HG03378 (cell line): Measurements from ENCODE around the gene LRRC18.

Source experiments
- ATAC-seq: cut with Tn5 transposase; IDR thresholded peaks from one replicate; pipeline ENCODE4 v1.9.1; 2021; ENCODE audit warnings: mild to moderate bottlenecking, moderate library complexity; ENCODE audit not compliant: unreplicated experiment

LRRC18 gene

GRCh38 chr10:48946891-48947500 is 7.4 kb upstream of the LRRC18 start:
- ATAC-seq = no peak

GRCh38 chr10:48946332-48946731 is 6.7 kb upstream of the LRRC18 start:
- ATAC-seq = no peak

GRCh38 chr10:48945441-48946130 is 5.9 kb upstream of the LRRC18 start:
- ATAC-seq = no peak

GRCh38 chr10:48944171-48944570 is 4.5 kb upstream of the LRRC18 start:
- no peak for ATAC-seq

- no peak for ATAC-seq
These were observed 3.5 kb upstream of the LRRC18 start for GRCh38 chr10:48943096-48943495.

- no peak for ATAC-seq
These were observed 1.9 kb upstream of the LRRC18 start for GRCh38 chr10:48941427-48942075.

- ATAC-seq = no peak
These were observed 1.3 kb upstream of the LRRC18 start for GRCh38 chr10:48940958-48941357.

- no peak for ATAC-seq
These were observed 732 bp upstream of the LRRC18 start for GRCh38 chr10:48940372-48940771.

- no peak for ATAC-seq
These were observed 577 bp downstream of the LRRC18 start for GRCh38 chr10:48938990-48939536.

- ATAC-seq = no peak
These were observed 1.4 kb downstream of the LRRC18 start for GRCh38 chr10:48938281-48938680.

- no peak for ATAC-seq
These were observed 1.8 kb downstream of the LRRC18 start for GRCh38 chr10:48937796-48938195.

GRCh38 chr10:48935577-48935976 is 4.1 kb downstream of the LRRC18 start:
- no peak for ATAC-seq

GRCh38 chr10:48934672-48935501 is 4.8 kb downstream of the LRRC18 start:
- no peak for ATAC-seq

GRCh38 chr10:48932831-48933664 is 6.6 kb downstream of the LRRC18 start:
- ATAC-seq = no peak

- ATAC-seq = no peak
These were observed 8.5 kb downstream of the LRRC18 start for GRCh38 chr10:48931188-48931587.

GRCh38 chr10:48929413-48929990 is 10.1 kb downstream of the LRRC18 start:
- ATAC-seq = no peak

- no peak for ATAC-seq
These were observed 12.7 kb downstream of the LRRC18 start for GRCh38 chr10:48926764-48927540.

GRCh38 chr10:48926255-48926654 is 13.4 kb downstream of the LRRC18 start:
- ATAC-seq = no peak

- ATAC-seq = no peak
These were observed 14.7 kb downstream of the LRRC18 start for GRCh38 chr10:48924988-48925387.
